ENCODE data around the gene DOCK1.
"Not testable (repeated sequence)": the region's sequence is repeated elsewhere in the genome, so short reads cannot be mapped to it uniquely, and the experiment has no call there.

The DOCK1 gene

GRCh38 chr10:126926568-126926967 lies 21.3 kb downstream of the DOCK1 start:
- DNase-seq = no peak

- no peak for DNase-seq
Observed at GRCh38 chr10:126927799-126928198, 22.6 kb downstream of the DOCK1 start.

- no peak for DNase-seq
Observed at GRCh38 chr10:126928274-126928673, 23.0 kb downstream of the DOCK1 start.

- no peak for DNase-seq
Observed at GRCh38 chr10:126929391-126929790, 24.2 kb downstream of the DOCK1 start.

- DNase-seq = no peak
Observed at GRCh38 chr10:126930131-126930882, 25.1 kb downstream of the DOCK1 start.

- DNase-seq = no peak
Observed at GRCh38 chr10:126930883-126931503, 25.8 kb downstream of the DOCK1 start.

- no peak for DNase-seq
Observed at GRCh38 chr10:126931544-126931943, 26.3 kb downstream of the DOCK1 start.

GRCh38 chr10:126932516-126932915 lies 27.3 kb downstream of the DOCK1 start:
- DNase-seq = no peak

- DNase-seq = no peak
Observed at GRCh38 chr10:126933116-126933515, 27.9 kb downstream of the DOCK1 start.

GRCh38 chr10:126935263-126935946 lies 30.2 kb downstream of the DOCK1 start:
- DNase-seq = peak in 1 of 2 experiments; percentile 6

GRCh38 chr10:126937026-126937425 lies 31.8 kb downstream of the DOCK1 start:
- DNase-seq = no peak

GRCh38 chr10:126938121-126938520 lies 32.9 kb downstream of the DOCK1 start:
- DNase-seq = not testable (repeated sequence)

GRCh38 chr10:126939706-126940105 lies 34.5 kb downstream of the DOCK1 start:
- DNase-seq = no peak

GRCh38 chr10:126940670-126941310 lies 35.6 kb downstream of the DOCK1 start:
- no peak for DNase-seq

- DNase-seq = no peak
Observed at GRCh38 chr10:126944191-126944590, 39.0 kb downstream of the DOCK1 start.

GRCh38 chr10:126945351-126946030 lies 40.3 kb downstream of the DOCK1 start:
- DNase-seq = no peak

- DNase-seq = no peak
Observed at GRCh38 chr10:126946746-126947145, 41.5 kb downstream of the DOCK1 start.

GRCh38 chr10:126948355-126949160 lies 43.3 kb downstream of the DOCK1 start:
- no peak for DNase-seq

GRCh38 chr10:126949161-126949503 lies 43.9 kb downstream of the DOCK1 start:
- DNase-seq = no peak

- no peak for DNase-seq
Observed at GRCh38 chr10:126950401-126951105, 45.3 kb downstream of the DOCK1 start.

GRCh38 chr10:126953886-126954285 lies 48.7 kb downstream of the DOCK1 start:
- no peak for DNase-seq

Measured in NCI-H446 (cell line).